ENCODE results near the gene POC1B.

The POC1B gene

DNA sequence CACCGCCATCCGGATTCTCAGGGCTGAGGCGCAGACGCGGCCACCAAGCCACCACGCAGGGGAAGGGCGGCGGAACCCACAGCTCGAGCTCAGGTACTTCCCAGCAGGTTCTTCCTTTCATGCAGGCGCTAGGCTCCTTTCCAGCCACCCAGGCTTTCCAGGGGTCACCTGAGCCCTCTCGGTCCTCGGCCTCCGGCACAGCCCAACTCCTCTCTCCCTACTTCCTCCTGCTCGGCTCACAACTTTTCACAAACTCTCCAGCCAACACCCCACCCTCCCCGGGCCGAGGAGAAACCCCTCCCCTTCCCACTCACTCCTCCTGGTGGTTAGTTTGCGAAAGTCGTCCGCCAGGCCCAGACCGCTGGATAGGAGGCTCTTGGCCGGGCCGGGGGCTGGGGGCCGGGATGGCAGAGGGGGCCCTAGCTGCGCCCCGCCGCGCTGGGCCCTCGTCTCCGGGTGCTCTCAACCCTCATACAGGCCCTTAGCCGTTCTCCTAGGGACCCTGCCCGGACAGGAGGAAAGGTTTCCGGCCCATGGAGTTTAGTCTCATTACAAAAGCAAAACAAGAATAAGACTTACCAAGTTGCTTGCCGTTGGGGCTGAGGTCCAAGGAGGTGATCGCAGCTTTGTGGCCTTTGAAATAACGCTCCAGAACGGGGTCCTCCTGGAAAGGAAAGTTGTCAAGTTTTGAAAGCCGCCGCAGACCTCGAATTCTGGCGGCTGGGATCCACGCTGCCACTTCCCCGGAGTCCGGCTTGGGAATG, 1.1 kb downstream of the POC1B start, which contains the start of gene GALNT4:
TSS of gene GALNT4 (minus strand) at position 256 of the 764 bp plus-strand sequence. CDS start at position 9, 247 bp downstream.
- peak; percentile 89 to 90 for DNase-seq (ENCODE audit: low read depth in 2 of 2)
- TF ChIP-seq, protein P1, sequence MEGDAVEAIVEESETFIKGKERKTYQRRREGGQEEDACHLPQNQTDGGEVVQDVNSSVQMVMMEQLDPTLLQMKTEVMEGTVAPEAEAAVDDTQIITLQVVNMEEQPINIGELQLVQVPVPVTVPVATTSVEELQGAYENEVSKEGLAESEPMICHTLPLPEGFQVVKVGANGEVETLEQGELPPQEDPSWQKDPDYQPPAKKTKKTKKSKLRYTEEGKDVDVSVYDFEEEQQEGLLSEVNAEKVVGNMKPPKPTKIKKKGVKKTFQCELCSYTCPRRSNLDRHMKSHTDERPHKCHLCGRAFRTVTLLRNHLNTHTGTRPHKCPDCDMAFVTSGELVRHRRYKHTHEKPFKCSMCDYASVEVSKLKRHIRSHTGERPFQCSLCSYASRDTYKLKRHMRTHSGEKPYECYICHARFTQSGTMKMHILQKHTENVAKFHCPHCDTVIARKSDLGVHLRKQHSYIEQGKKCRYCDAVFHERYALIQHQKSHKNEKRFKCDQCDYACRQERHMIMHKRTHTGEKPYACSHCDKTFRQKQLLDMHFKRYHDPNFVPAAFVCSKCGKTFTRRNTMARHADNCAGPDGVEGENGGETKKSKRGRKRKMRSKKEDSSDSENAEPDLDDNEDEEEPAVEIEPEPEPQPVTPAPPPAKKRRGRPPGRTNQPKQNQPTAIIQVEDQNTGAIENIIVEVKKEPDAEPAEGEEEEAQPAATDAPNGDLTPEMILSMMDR (IDR thresholded peaks at IDR 0.05; ENCODE audit: low read depth, low read length) = peak; percentile 76
- H3K4me3 ChIP-seq (replicated peaks in 1 of 2; ENCODE audit: low read depth in 2 of 2, low read length in 2 of 2) = peak within 1 kb of the TSS; percentile 88 to 98

DNA sequence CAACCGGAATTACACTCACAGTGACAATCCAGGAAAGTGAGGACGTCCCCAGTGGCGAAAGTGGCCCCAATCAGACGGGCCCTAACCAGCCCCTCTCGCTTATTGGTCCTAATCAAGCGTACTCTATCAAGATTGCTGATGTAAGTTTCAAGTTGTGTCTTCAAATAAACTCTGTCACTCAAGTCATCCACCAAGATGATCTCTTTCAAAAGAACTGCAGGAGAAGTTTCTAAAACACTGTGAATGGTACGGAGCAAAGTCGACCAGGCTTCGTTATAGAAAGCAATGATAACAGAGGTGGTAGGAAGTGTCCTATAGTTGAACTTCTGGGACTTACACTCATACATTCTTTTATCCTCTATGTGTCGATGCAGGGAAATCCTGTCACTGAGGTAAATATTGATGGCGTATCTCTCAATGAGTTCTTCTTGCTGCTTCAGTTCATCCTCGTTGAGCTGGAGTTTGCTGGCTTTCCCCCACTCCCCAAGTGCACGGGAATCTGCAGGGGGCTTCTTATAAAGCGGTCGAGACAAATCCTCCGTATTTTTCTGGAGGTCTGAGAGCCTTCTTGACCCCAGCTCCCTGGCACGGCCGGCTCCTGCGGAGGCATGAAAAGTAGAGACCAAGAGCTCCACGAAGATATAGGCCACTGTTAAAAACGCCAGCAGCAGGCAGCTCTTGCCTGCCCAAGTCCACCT, 1.9 kb downstream of the POC1B start:
- H3K4me3 ChIP-seq (replicated peaks in 1 of 2; ENCODE audit: low read depth in 2 of 2, low read length in 2 of 2) = peak overlapping the region; percentile 88 to 98
- TF ChIP-seq, protein P1 (IDR thresholded peaks at IDR 0.05; ENCODE audit: low read depth, low read length) = no peak
- peak in 1 of 2 donors; percentile 22 for DNase-seq (ENCODE audit: low read depth in 2 of 2)

- TF ChIP-seq, protein P1 (IDR thresholded peaks at IDR 0.05; ENCODE audit: low read depth, low read length) = no peak
- H3K4me3 ChIP-seq (replicated peaks in 1 of 2; ENCODE audit: low read depth in 2 of 2, low read length in 2 of 2) = peak overlapping the region; percentile 88 to 98
- DNase-seq (ENCODE audit: low read depth in 2 of 2) = no peak
Observed at GRCh38 chr12:89523393-89523792, 2.5 kb downstream of the POC1B start.

- no peak for DNase-seq (ENCODE audit: low read depth in 2 of 2)
- TF ChIP-seq, protein P1 (IDR thresholded peaks at IDR 0.05; ENCODE audit: low read depth, low read length) = no peak
- no peak overlapping the region for H3K4me3 ChIP-seq (replicated peaks in 1 of 2; ENCODE audit: low read depth in 2 of 2, low read length in 2 of 2)
Observed at GRCh38 chr12:89521364-89522223, 4.3 kb downstream of the POC1B start.

DNA sequence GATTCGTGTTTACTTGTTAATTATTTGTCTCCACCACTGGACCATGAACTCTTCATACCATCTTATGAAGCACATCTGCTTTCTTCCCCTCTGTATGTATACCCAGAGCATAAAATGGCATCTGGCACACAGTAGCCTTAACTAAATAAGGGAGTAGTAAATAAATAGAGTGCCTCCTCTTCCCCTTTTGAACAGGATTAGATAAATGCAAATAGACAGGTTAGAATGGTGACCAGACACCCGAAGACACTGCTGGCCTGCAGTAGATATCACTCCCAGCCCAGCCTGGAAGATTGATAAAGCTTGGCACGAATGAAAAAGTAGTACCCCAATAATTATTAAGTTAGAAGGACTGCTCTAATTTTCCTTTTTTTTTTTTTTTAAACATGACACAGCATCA, 8.1 kb downstream of the POC1B start:
- no peak overlapping the region for H3K4me3 ChIP-seq (replicated peaks in 1 of 2; ENCODE audit: low read depth in 2 of 2, low read length in 2 of 2)
- TF ChIP-seq, protein P1 (IDR thresholded peaks at IDR 0.05; ENCODE audit: low read depth, low read length) = no peak
- no peak for DNase-seq (ENCODE audit: low read depth in 2 of 2)

DNA sequence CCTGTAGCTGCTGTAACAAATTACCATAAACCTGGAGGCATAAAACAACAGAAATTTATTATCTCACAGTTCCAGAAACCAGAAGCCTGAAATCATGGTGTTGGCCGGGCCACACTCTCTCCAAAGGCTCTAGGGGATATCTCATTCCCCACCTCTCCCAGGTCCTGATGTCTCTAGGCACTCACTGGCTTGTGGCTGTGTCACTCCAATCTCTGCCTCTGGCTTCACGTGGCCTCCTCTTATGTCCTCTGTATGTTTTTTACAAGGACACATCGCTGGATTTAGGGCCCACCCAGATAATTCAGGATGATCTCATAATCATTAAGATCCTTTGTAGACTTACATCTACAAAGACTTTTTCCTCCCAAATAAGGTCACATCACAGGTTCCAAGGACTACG, 9.2 kb downstream of the POC1B start:
- no peak for DNase-seq (ENCODE audit: low read depth in 2 of 2)
- no peak overlapping the region for H3K4me3 ChIP-seq (replicated peaks in 1 of 2; ENCODE audit: low read depth in 2 of 2, low read length in 2 of 2)
- TF ChIP-seq, protein P1 (IDR thresholded peaks at IDR 0.05; ENCODE audit: low read depth, low read length) = no peak

Measured in cardiac fibroblast (primary cell).